Measurements from ENCODE around the gene ZFP57. TPM values are rescaled to one million over a fixed set of nuclear protein-coding genes. Genes with fewer than 3 reads are reported as not detected.

ZFP57 gene
- total RNA-seq, 1 experiment from 2014 or later: not detected

- BruUV-seq (replicated peaks): no TSS peak
- Histone ChIP-seq H3K36me3 (ENCODE audit: low read depth, low read length) (no peaks in the 10 kb centered on the region), H3K27me3 (ENCODE audit: low read length) (peaks cover 24% of the 10 kb centered on the region), H4K20me1 (ENCODE audit: low read length) (no peaks in the 10 kb centered on the region), H2AFZ (ENCODE audit: low read length) (no peak overlapping the region), H3K9me2 (replicated peaks; ENCODE audit: low read length) (no peaks in the 10 kb centered on the region), H3F3A (ENCODE audit: low read length, unreplicated experiment) (no peaks in the 10 kb centered on the region), H3K4me3 (ENCODE audit: low read length) (no peak overlapping the region), H3K4me1 (ENCODE audit: insufficient read depth, low read length) (no peaks in the 10 kb centered on the region), H3K79me2 (ENCODE audit: low read length) (no peaks in the 10 kb centered on the region), H3K9ac (ENCODE audit: low read length) (no peak overlapping the region), H3K27ac (ENCODE audit: low read length) (no peak overlapping the region), H3K9me3 (ENCODE audit: low read length) (no peaks in the 10 kb centered on the region), H3K4me2 (ENCODE audit: low read length) (peak overlapping the region; percentile 18; the same call in 1 of the 2 replicates)
- no peak for DNase-seq
- intact Hi-C loops (cut with micrococcal nuclease): loop anchor here (5.0 to 10.0 kb wide), 2 partner anchors 326 to 463 kb away; no protein-coding TSS in a partner anchor
- CTCF ChIA-PET: no interaction called here
- ATAC-seq: no peak
- POLR2A ChIA-PET (ENCODE audit: unreplicated experiment): no interaction called here
- TF ChIP-seq EZH2phosphoT487 (IDR thresholded peaks at IDR 0.05; ENCODE audit: borderline replicate concordance, low read length) (no peak), EZH2 (IDR thresholded peaks at IDR 0.05; ENCODE audit: low read length, unreplicated experiment) (no peak)
- TF ChIP-seq, protein P1, sequence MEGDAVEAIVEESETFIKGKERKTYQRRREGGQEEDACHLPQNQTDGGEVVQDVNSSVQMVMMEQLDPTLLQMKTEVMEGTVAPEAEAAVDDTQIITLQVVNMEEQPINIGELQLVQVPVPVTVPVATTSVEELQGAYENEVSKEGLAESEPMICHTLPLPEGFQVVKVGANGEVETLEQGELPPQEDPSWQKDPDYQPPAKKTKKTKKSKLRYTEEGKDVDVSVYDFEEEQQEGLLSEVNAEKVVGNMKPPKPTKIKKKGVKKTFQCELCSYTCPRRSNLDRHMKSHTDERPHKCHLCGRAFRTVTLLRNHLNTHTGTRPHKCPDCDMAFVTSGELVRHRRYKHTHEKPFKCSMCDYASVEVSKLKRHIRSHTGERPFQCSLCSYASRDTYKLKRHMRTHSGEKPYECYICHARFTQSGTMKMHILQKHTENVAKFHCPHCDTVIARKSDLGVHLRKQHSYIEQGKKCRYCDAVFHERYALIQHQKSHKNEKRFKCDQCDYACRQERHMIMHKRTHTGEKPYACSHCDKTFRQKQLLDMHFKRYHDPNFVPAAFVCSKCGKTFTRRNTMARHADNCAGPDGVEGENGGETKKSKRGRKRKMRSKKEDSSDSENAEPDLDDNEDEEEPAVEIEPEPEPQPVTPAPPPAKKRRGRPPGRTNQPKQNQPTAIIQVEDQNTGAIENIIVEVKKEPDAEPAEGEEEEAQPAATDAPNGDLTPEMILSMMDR (conservative IDR thresholded peaks at IDR 0.05; ENCODE audit: low read depth, low read length): no peak
Observed at GRCh38 chr6:29709188-29709587, 28.2 kb upstream of the ZFP57 start.

DNA sequence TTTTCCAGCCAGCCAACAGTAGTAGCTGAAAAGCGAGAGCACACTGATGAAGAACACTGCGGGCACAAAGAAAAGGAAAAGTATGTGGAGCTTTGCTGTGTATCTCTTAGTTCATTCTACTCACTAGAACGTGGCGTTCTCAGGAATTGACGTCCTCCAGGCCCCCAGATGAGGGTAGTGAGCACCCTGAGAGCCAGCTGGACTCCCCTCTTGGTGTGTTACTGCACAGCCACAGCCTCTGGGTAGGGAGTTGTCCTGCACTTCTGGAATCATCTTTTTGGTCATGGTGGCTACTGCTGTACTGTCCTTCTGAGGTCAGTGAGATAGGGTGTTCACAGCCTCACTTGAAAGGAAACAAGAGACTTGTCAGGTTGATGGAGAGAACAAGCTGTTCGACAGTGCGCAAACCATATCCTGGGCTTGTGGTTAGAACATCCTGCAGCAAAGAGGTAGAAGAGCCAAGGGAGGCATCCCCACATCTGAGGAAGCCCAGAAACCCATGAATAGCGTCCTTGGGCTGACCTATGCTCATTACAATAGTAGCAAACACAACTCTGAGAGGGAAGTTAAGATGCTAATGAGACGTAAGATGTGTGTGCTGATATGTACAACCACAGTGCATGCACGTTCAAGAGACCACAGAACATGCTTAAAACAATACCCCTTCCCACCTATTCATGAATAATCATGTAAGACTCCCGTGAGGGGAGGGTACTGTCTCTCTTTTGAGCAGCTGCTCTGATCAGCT, 27.7 kb upstream of the ZFP57 start:
- CTCF ChIA-PET: interaction anchor here (1.0 kb wide), 1 partner anchor 12 kb away, joined by 7 read pairs; no protein-coding TSS in a partner anchor

More for the DNA sequence above, 27.7 kb upstream of the ZFP57 start:
- H3K36me3 ChIP-seq (ENCODE audit: low read depth, low read length): no peaks in the 10 kb centered on the region
- DNase-seq (no peak), ATAC-seq (no peak)
- H3K79me2 ChIP-seq (ENCODE audit: low read length): no peaks in the 10 kb centered on the region
- H3K9me3 ChIP-seq (ENCODE audit: low read length): no peaks in the 10 kb centered on the region
- intact Hi-C loops (cut with micrococcal nuclease): loop anchor here (5.0 to 10.0 kb wide), 2 partner anchors 326 to 464 kb away; no protein-coding TSS in a partner anchor
- no peak overlapping the region for H2AFZ ChIP-seq (ENCODE audit: low read length)
- peak overlapping the region; percentile 18; the same call in 1 of the 2 replicates for H3K4me2 ChIP-seq (ENCODE audit: low read length)
- POLR2A ChIA-PET (ENCODE audit: unreplicated experiment): no interaction called here
- TF ChIP-seq EZH2 (IDR thresholded peaks at IDR 0.05; ENCODE audit: low read length, unreplicated experiment) (no peak), EZH2phosphoT487 (IDR thresholded peaks at IDR 0.05; ENCODE audit: borderline replicate concordance, low read length) (no peak)
- TF ChIP-seq, protein P1 (conservative IDR thresholded peaks at IDR 0.05; ENCODE audit: low read depth, low read length): no peak
- no peaks in the 10 kb centered on the region for H3K9me2 ChIP-seq (replicated peaks; ENCODE audit: low read length)
- peaks cover 24% of the 10 kb centered on the region for H3K27me3 ChIP-seq (ENCODE audit: low read length)
- no peak overlapping the region for H3K4me3 ChIP-seq (ENCODE audit: low read length)
- no peaks in the 10 kb centered on the region for H3K4me1 ChIP-seq (ENCODE audit: insufficient read depth, low read length)
- H3F3A ChIP-seq (ENCODE audit: low read length, unreplicated experiment): no peaks in the 10 kb centered on the region
- H3K27ac ChIP-seq (ENCODE audit: low read length): no peak overlapping the region
- no peak overlapping the region for H3K9ac ChIP-seq (ENCODE audit: low read length)
- BruUV-seq (replicated peaks): no TSS peak
- no peaks in the 10 kb centered on the region for H4K20me1 ChIP-seq (ENCODE audit: low read length)
